Activated CD4-positive, alpha-beta T cell treated with anti-CD3 and anti-CD28 coated beads, Interleukin-2, amount 50 U/mL, for 48 hours (primary cell): ENCODE results near the gene LCN12.

Experiments
- DNase-seq, 2 experiments: peaks; one replicate each; pipeline ENCODE4 v3.0.0-alpha.2; 2020

The LCN12 gene

GRCh38 chr9:136991993-136992818 lies 40.1 kb downstream of the LCN12 start, which contains the start of gene PAXX:
TSS of gene PAXX (plus strand) at chr9:136992422. CDS start at chr9:136992444, 22 bp downstream.
- peak; percentile 96 for DNase-seq

GRCh38 chr9:136992819-136993369 lies 40.8 kb downstream of the LCN12 start:
- no peak for DNase-seq

GRCh38 chr9:136994180-136994887 lies 42.3 kb downstream of the LCN12 start:
- DNase-seq = no peak

- no peak for DNase-seq
Observed at GRCh38 chr9:136994888-136995230, 42.8 kb downstream of the LCN12 start.

GRCh38 chr9:136995362-136995761 lies 43.3 kb downstream of the LCN12 start:
- no peak for DNase-seq

GRCh38 chr9:136995772-136996311 lies 43.8 kb downstream of the LCN12 start:
- DNase-seq = no peak

GRCh38 chr9:136996361-136997292 lies 44.6 kb downstream of the LCN12 start, which contains the start of gene CLIC3:
TSS of gene CLIC3 (minus strand) at chr9:136996568. CDS start at chr9:136996543, 25 bp downstream.
- peak; percentile 27 to 39 for DNase-seq

GRCh38 chr9:136997371-136997770 lies 45.3 kb downstream of the LCN12 start:
- DNase-seq = no peak

- DNase-seq = peak in 1 of 2 experiments; percentile 22
Observed at GRCh38 chr9:136997830-136998234, 45.8 kb downstream of the LCN12 start.

GRCh38 chr9:137000177-137000930 lies 48.3 kb downstream of the LCN12 start:
- DNase-seq = peak; percentile 46 to 55

GRCh38 chr9:137001857-137002645 lies 50.0 kb downstream of the LCN12 start:
- no peak for DNase-seq

- no peak for DNase-seq
Observed at GRCh38 chr9:137002646-137003041, 50.6 kb downstream of the LCN12 start.

GRCh38 chr9:137004285-137004684 lies 52.2 kb downstream of the LCN12 start:
- DNase-seq = peak in 1 of 2 experiments; percentile 34
